ENCODE data around the gene WWC2.

GRCh38 chr4:183100298-183100599 lies 1.2 kb downstream of the WWC2 start:
- TF ChIP-seq CTCF (IDR thresholded peaks at IDR 0.05) = no peak
- no peak for TF ChIP-seq POLR2A (IDR thresholded peaks at IDR 0.05)
